Fibroblast of the aortic adventitia (primary cell): ENCODE measurements around the gene ASB6. TPM values are rescaled to one million over a fixed set of nuclear protein-coding genes. Genes with fewer than 3 reads are reported as not detected.
A peak's percentile ranks its signal among the peaks of the same experiment; 100 is the strongest.
"Not testable (repeated sequence)": the region's sequence is repeated elsewhere in the genome, so short reads cannot be mapped to it uniquely, and the experiment has no call there.

Experiments used
- DNase-seq: peaks from one replicate; pipeline ENCODE4 v3.0.0-alpha.2; 2010; ENCODE audit warnings: low read depth
- H3K4me3 ChIP-seq: 2 replicates; pipeline ENCODE4 v1.5.1; 2011; ENCODE audit warnings: low read depth, mild to moderate bottlenecking, control low read depth, low read length, moderate library complexity
- total RNA-seq: library from RNA; depleted of rRNA; stranded (reverse); fragments of >200 nt; gene quantifications from 2 replicates; pipeline ENCODE4 v1.2.3, GENCODE V29; 2012; ENCODE audit warnings: low replicate concordance
- TF ChIP-seq, protein P1 (sequence below): IDR thresholded peaks from 2 replicates; pipeline ENCODE4 v1.5.1; 2011; ENCODE audit warnings: mild to moderate bottlenecking, low read length, control low read depth, inconsistent platforms; ENCODE audit not compliant: insufficient read depth

The ASB6 gene
- total RNA-seq, 1 donor: 14.0 TPM

DNA sequence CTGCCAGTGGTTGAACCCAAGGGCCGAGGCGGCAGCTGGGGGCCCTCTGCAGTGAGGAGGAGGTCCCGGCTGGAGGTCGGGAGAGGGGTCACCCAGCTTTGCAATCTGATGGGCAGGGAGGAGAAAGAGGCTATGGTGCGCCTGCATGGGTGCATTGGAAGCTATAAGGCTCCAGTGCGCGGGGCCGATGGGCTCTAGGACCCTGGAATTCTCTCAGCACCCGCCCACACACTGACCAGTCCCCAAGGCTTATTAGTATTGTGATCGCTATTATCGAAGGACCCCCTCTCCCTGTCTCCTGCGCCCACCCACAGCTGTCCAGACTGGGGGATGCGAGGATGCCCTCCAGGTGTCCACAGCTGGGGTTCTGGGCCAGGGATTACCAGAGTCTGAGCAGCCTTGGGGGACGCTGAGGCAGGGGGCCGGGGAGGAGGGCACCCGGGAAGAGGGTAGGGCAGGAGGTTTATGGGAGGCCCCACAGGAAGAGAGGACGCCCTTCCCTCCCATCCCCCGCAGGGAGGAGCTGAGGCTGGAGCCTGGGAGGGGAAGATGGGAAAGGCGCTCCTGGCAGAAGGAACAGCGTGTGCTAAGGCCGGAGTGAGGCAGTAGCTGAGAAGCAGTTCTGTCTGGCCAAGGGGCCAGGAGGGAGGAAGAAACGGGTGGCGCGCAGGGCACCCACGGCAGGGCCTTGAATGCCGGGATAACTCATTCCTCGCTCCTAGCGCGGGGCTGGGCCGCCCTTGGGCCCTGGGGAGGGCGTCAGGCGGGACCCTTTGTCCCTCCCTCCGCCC, 45.2 kb downstream of the ASB6 start:
- TF ChIP-seq, protein P1, sequence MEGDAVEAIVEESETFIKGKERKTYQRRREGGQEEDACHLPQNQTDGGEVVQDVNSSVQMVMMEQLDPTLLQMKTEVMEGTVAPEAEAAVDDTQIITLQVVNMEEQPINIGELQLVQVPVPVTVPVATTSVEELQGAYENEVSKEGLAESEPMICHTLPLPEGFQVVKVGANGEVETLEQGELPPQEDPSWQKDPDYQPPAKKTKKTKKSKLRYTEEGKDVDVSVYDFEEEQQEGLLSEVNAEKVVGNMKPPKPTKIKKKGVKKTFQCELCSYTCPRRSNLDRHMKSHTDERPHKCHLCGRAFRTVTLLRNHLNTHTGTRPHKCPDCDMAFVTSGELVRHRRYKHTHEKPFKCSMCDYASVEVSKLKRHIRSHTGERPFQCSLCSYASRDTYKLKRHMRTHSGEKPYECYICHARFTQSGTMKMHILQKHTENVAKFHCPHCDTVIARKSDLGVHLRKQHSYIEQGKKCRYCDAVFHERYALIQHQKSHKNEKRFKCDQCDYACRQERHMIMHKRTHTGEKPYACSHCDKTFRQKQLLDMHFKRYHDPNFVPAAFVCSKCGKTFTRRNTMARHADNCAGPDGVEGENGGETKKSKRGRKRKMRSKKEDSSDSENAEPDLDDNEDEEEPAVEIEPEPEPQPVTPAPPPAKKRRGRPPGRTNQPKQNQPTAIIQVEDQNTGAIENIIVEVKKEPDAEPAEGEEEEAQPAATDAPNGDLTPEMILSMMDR: no peak
- H3K4me3 ChIP-seq: peak overlapping the region; percentile 47
- peak; percentile 54 for DNase-seq

DNA sequence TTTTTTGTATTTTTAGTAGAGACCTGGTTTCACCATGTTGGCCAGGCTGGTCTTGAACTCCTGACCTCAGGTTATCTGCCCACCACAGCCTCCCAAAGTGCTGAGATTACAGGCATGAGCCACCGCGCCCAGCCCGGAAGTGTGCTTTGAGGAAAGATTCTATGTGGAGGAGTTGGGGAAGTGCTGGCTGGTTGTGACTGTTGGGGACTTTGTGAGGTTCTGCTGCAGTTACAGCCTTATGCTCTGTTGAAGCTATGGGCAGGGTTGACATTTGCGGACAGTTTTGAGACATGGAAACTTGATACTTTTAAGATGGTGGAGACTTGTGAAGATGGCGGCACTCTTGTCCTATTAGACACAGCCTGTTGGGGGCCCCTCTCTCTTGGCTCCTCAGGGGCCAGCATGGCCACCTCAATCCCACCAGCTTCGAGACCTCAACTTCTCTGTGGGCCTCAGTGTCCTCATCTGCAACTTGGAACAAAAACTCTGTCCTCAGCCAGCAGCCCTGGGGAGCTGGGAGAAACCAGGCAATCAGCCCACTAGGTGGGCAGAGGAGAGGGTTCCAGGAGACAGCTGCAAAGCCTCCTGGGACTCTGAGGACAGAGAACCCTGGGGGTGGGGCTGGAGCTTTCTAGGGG, 45.9 kb downstream of the ASB6 start:
- H3K4me3 ChIP-seq: no peak overlapping the region
- DNase-seq: no peak
- TF ChIP-seq, protein P1: no peak

DNA sequence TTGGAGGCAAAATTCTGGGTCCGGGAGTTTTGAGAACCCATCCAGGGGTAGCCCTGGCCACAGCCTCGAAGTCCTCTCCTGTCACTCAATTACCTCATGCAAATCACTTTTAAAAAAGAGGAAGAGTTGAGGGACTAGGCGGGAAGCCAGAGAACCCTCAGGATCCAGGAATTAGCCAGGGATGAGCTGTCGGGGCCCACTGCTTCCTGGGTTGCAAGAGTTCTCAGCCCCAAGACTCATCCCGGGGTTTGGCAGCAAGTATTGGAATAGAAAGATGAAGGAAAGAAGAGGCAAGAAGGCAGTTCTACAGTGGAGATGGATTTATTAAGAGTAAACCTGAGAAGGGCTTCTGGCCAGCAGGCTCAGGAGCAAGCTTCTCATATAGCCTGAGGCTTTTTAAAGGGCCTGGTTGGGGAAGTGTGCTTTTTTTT, 46.6 kb downstream of the ASB6 start:
- no peak for DNase-seq
- TF ChIP-seq, protein P1: no peak
- no peak overlapping the region for H3K4me3 ChIP-seq

DNA sequence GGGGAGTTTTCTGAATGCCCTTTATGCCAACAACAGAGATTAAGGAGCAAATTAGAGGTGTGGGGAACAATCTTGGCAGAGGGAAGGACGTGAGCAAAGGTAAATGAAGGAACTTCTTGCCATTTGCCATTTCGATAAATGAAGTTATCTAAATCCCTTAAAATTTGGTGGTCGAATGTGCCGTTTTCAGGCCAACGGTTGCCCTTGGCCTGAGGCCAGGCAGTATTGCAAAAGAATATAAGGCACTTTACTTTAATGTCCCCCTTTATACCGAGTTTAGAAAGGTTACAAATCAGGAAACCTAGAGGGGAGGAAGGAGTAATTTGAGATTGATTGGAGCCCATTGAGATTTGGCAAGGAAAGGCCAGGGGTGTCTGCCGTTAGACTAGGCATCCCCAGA, 47.3 kb downstream of the ASB6 start:
- no peak overlapping the region for H3K4me3 ChIP-seq
- TF ChIP-seq, protein P1: no peak
- DNase-seq: no peak

DNA sequence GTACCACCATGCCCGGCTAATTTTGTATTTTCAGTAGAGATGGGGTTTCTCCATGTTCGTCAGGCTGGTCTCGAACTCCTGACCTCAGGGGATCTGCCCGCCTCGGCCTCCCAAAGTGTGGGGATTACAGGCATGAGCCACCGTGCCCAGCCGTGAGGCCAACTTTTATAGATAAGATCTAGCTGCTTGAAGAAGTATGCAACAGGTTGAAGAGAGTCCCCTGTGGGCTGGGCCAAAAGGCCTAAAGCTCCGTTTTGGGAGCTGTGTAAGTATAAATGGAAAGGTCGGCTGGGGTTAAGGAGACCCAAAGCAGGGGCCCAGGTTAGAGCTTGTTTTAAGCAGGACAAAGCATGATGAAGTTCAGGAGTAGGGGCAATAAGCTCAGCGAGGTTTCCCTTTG, 49.2 kb downstream of the ASB6 start:
- DNase-seq, H3K4me3 ChIP-seq: not testable (repeated sequence)

DNA sequence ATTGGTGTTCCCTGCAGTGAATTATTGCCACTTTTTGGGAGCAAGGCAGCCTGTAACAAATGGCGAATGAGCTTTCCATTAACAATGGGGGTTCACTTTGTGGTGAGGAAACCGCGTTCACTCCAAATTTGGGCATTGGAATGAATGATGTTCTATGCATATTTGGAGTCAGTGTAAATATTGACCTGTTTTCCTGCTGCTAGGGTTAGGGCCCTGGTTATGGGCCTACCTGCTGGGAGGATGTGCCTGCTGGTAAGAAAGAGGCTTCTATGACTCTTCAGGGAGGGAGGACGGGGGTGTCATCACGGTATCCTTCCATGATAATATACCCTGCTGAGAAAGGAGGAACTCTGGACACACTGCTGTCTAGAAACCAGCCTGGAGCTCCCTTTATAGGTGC, 50.0 kb downstream of the ASB6 start:
- H3K4me3 ChIP-seq: no peak overlapping the region
- no peak for DNase-seq
- TF ChIP-seq, protein P1: no peak

DNA sequence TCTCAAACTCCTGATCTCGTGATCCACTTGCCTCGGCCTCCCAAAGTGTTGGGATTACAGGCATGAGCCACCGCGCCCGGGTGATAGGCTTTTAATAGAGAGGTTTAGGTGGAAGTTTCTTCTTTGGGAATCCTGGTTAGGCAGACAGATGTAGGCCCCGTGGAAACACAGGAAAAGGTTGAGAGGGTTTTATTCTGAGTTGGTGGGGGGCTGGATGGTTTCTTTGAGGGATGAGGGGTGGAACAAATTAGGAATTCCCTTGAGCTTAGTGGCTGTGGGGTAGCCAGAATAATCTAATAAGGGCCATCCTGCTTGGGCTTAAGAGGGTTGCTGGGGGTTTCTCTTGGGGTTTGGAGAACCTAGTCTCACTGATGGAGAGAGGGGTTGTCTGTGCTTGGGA, 51.5 kb downstream of the ASB6 start:
- TF ChIP-seq, protein P1: no peak
- no peak overlapping the region for H3K4me3 ChIP-seq
- DNase-seq: no peak
